ENCODE measurements around the gene FLT4.

DNA sequence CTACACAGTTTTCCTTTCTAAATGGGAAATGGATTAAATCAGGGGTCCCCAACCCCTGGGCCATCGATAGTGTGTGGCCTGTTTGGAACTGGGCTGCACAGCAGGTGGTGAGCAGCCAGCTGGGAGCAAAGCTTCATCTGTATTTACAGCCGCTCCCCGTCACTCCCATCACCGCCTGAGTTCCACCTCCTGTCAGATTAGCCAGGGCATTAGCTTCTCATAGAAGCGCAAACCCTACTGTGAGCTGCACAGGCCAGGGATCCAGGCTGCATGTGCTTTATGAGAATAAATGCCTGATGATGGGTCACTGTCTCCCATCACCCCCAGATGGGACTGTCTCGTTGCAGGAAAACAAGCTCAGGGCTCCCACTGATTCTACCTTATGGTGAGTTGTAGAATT, 41.2 kb upstream of the FLT4 start:
- TF ChIP-seq, protein P1, sequence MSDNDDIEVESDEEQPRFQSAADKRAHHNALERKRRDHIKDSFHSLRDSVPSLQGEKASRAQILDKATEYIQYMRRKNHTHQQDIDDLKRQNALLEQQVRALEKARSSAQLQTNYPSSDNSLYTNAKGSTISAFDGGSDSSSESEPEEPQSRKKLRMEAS (IDR thresholded peaks at IDR 0.05) = no peak
- TF ChIP-seq POLR2A (IDR thresholded peaks at IDR 0.05; ENCODE audit: low read length) = no peak
- no peak for TF ChIP-seq EP300 (IDR thresholded peaks at IDR 0.05)
- no peak for TF ChIP-seq HDAC2 (IDR thresholded peaks at IDR 0.05)
- TF ChIP-seq, protein P2, sequence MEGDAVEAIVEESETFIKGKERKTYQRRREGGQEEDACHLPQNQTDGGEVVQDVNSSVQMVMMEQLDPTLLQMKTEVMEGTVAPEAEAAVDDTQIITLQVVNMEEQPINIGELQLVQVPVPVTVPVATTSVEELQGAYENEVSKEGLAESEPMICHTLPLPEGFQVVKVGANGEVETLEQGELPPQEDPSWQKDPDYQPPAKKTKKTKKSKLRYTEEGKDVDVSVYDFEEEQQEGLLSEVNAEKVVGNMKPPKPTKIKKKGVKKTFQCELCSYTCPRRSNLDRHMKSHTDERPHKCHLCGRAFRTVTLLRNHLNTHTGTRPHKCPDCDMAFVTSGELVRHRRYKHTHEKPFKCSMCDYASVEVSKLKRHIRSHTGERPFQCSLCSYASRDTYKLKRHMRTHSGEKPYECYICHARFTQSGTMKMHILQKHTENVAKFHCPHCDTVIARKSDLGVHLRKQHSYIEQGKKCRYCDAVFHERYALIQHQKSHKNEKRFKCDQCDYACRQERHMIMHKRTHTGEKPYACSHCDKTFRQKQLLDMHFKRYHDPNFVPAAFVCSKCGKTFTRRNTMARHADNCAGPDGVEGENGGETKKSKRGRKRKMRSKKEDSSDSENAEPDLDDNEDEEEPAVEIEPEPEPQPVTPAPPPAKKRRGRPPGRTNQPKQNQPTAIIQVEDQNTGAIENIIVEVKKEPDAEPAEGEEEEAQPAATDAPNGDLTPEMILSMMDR (IDR thresholded peaks at IDR 0.05) = no peak
- no peak for TF ChIP-seq CEBPB (IDR thresholded peaks at IDR 0.05)
- TF ChIP-seq POLR2AphosphoS2 (conservative IDR thresholded peaks at IDR 0.05; ENCODE audit: low read length) = no peak
- TF ChIP-seq SMC3 (IDR thresholded peaks at IDR 0.05) = no peak

All from A549 (cell line).